Loucy (cell line): ENCODE measurements around the gene GPR137B.

Source experiments
- H2AFZ ChIP-seq: fragments of 200-600 bp; sonication (generic); 2 replicates; pipeline ENCODE4 v1.6.0; 2016; ENCODE audit warnings: antibody characterized with exemption, mild to moderate bottlenecking, low read length, moderate library complexity
- H3F3A ChIP-seq: fragments of 200-600 bp; 2 replicates; pipeline ENCODE4 v1.6.0; 2016; ENCODE audit warnings: antibody characterized with exemption, low read depth, mild to moderate bottlenecking
- H3K27me3 ChIP-seq: fragments of 200-600 bp; sonication (generic); 2 replicates; pipeline ENCODE4 v1.6.1; 2014; ENCODE audit warnings: low read length, mild to moderate bottlenecking; ENCODE audit not compliant: insufficient read depth, poor library complexity, severe bottlenecking
- H3K36me3 ChIP-seq: fragments of 200-600 bp; sonication (generic); 2 replicates; pipeline ENCODE4 v1.6.1; 2016; ENCODE audit warnings: low read length; ENCODE audit not compliant: insufficient read depth
- H3K4me1 ChIP-seq: fragments of 200-600 bp; sonication (generic); 2 replicates; pipeline ENCODE4 v1.5.1; 2014; ENCODE audit warnings: low read length, mild to moderate bottlenecking; ENCODE audit not compliant: insufficient read depth, poor library complexity, severe bottlenecking
- H3K4me2 ChIP-seq: fragments of 200-600 bp; sonication (generic); 2 replicates; pipeline ENCODE4 v1.6.0; 2014; ENCODE audit warnings: antibody characterized with exemption, low read length, low read depth, mild to moderate bottlenecking; ENCODE audit not compliant: poor library complexity, severe bottlenecking
- H3K4me3 ChIP-seq: fragments of 200-600 bp; sonication (generic); 2 replicates; pipeline ENCODE4 v1.5.1; 2014; ENCODE audit warnings: low read length, mild to moderate bottlenecking, mixed read lengths; ENCODE audit not compliant: poor library complexity, severe bottlenecking
- H3K79me2 ChIP-seq: fragments of 200-600 bp; sonication (generic); 2 replicates; pipeline ENCODE4 v1.6.1; 2014; ENCODE audit warnings: low read length; ENCODE audit not compliant: insufficient read depth
- H3K9ac ChIP-seq: fragments of 200-600 bp; sonication (generic); 2 replicates; pipeline ENCODE4 v1.6.0; 2014; ENCODE audit warnings: mild to moderate bottlenecking, low read depth, low read length, moderate library complexity; ENCODE audit not compliant: poor library complexity, severe bottlenecking
- H3K9me2 ChIP-seq: fragments of 200-600 bp; sonication (generic); replicated peaks from 2 replicates; pipeline ENCODE4 v1.6.1; 2016; ENCODE audit warnings: low read depth, low read length, mixed read lengths
- H3K9me3 ChIP-seq: fragments of 200-600 bp; sonication (generic); 2 replicates; pipeline ENCODE4 v1.6.1; 2014; ENCODE audit warnings: mild to moderate bottlenecking, antibody characterized with exemption, low read length, low read depth; ENCODE audit not compliant: insufficient read depth
- H4K20me1 ChIP-seq: fragments of 200-600 bp; sonication (generic); 2 replicates; pipeline ENCODE4 v1.6.0; 2014; ENCODE audit warnings: antibody characterized with exemption, low read length, mild to moderate bottlenecking; ENCODE audit not compliant: insufficient read depth, poor library complexity, severe bottlenecking
- CTCF ChIP-seq: fragments of 200-600 bp; sonication (generic); conservative IDR thresholded peaks from 2 replicates; pipeline ENCODE4 v1.5.1; 2014; ENCODE audit warnings: mild to moderate bottlenecking, antibody characterized with exemption, low read length
- EZH2phosphoT487 ChIP-seq: fragments of 200-600 bp; IDR thresholded peaks from 2 replicates; pipeline ENCODE4 v1.6.1; 2018; ENCODE audit warnings: antibody characterized with exemption, mild to moderate bottlenecking, moderate library complexity, borderline replicate concordance

Gene GPR137B

GRCh38 chr1:236176337-236177336 lies 34.3 kb downstream of the GPR137B start:
- Histone ChIP-seq H3K4me3 (no peak overlapping the region), H3K27me3 (no peaks in the 10 kb centered on the region), H3K9me2 (no peaks in the 10 kb centered on the region), H2AFZ (no peak overlapping the region), H3K79me2 (no peaks in the 10 kb centered on the region), H3F3A (no peaks in the 10 kb centered on the region), H3K9me3 (no peaks in the 10 kb centered on the region), H3K4me2 (no peak overlapping the region), H3K4me1 (no peaks in the 10 kb centered on the region), H4K20me1 (no peaks in the 10 kb centered on the region), H3K36me3 (no peaks in the 10 kb centered on the region), H3K9ac (no peak overlapping the region)
- no peak for TF ChIP-seq EZH2phosphoT487

GRCh38 chr1:236179634-236180033 lies 37.3 kb downstream of the GPR137B start:
- H3K36me3 ChIP-seq: no peaks in the 10 kb centered on the region
- no peaks in the 10 kb centered on the region for H3F3A ChIP-seq
- no peak overlapping the region for H3K4me3 ChIP-seq
- H3K9ac ChIP-seq: no peak overlapping the region
- no peaks in the 10 kb centered on the region for H3K79me2 ChIP-seq
- no peaks in the 10 kb centered on the region for H3K27me3 ChIP-seq
- no peaks in the 10 kb centered on the region for H4K20me1 ChIP-seq
- no peaks in the 10 kb centered on the region for H3K4me1 ChIP-seq
- no peaks in the 10 kb centered on the region for H3K9me2 ChIP-seq
- H3K4me2 ChIP-seq: no peak overlapping the region
- no peak overlapping the region for H2AFZ ChIP-seq
- no peaks in the 10 kb centered on the region for H3K9me3 ChIP-seq
- TF ChIP-seq CTCF: no peak
- no peak for TF ChIP-seq EZH2phosphoT487

GRCh38 chr1:236181059-236181458 lies 38.7 kb downstream of the GPR137B start:
- Histone ChIP-seq H3K9me2 (no peaks in the 10 kb centered on the region), H3K27me3 (no peaks in the 10 kb centered on the region), H3K9me3 (no peaks in the 10 kb centered on the region), H3K4me2 (no peak overlapping the region), H3K9ac (no peak overlapping the region), H3F3A (no peaks in the 10 kb centered on the region), H3K36me3 (no peaks in the 10 kb centered on the region), H3K79me2 (no peaks in the 10 kb centered on the region), H4K20me1 (no peaks in the 10 kb centered on the region), H2AFZ (no peak overlapping the region), H3K4me3 (no peak overlapping the region), H3K4me1 (no peaks in the 10 kb centered on the region)
- no peak for TF ChIP-seq CTCF
- no peak for TF ChIP-seq EZH2phosphoT487
